A549 (cell line): ENCODE results near the gene BEND4.

Experiments
- JUN ChIP-seq, 2 experiments: fragments of >200 bp; sonication (Bioruptor Twin); formaldehyde crosslinking; IDR thresholded peaks; 2 replicates in 1 of 2; 3 replicates in 1 of 2; pipeline ENCODE4 v1.6.1; 2016 to 2017
- TP53 ChIP-seq: fragments of 250-450 bp; sonication (Bioruptor Pico); IDR thresholded peaks from 2 replicates; pipeline ENCODE4 v1.5.0; 2021; ENCODE audit warnings: mild to moderate bottlenecking, moderate library complexity
- TF ChIP-seq, protein P1 (sequence below): fragments of >200 bp; sonication (Bioruptor Twin); formaldehyde crosslinking; IDR thresholded peaks from 3 replicates; pipeline ENCODE4 v1.5.1; 2016
- TF ChIP-seq, protein P2 (sequence below): fragments of 450-650 bp; IDR thresholded peaks from 2 replicates; pipeline ENCODE4 v1.6.1; 2014; ENCODE audit warnings: antibody characterized with exemption

DNA sequence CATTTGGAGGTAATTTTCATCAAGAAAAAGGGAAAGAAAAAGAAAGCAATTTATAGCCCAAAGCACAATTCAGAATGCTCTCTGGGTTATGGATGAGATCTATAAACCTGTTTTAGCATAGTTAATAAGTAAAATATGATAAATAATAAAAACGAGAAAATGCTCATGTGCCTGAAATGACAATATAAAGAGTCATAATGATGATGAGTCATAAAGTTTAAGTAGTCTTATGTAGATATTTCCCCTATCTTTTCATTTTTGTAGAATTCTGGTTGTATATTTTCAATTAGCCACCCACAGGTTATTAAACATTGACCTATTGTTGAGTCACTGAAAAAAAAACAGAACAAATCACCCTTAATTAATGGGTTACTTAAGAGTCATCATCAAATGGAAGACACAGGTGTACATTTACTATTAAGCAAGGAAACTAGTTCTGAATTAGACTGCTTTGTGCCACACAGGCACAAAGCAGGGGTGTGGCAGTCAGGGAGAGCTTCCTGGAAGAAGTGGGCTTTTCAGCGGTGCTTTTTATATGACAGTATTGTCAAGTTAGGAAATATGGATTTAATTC, 29.3 kb downstream of the BEND4 start:
- TF ChIP-seq, protein P1, sequence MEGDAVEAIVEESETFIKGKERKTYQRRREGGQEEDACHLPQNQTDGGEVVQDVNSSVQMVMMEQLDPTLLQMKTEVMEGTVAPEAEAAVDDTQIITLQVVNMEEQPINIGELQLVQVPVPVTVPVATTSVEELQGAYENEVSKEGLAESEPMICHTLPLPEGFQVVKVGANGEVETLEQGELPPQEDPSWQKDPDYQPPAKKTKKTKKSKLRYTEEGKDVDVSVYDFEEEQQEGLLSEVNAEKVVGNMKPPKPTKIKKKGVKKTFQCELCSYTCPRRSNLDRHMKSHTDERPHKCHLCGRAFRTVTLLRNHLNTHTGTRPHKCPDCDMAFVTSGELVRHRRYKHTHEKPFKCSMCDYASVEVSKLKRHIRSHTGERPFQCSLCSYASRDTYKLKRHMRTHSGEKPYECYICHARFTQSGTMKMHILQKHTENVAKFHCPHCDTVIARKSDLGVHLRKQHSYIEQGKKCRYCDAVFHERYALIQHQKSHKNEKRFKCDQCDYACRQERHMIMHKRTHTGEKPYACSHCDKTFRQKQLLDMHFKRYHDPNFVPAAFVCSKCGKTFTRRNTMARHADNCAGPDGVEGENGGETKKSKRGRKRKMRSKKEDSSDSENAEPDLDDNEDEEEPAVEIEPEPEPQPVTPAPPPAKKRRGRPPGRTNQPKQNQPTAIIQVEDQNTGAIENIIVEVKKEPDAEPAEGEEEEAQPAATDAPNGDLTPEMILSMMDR = no peak
- TF ChIP-seq, protein P2, sequence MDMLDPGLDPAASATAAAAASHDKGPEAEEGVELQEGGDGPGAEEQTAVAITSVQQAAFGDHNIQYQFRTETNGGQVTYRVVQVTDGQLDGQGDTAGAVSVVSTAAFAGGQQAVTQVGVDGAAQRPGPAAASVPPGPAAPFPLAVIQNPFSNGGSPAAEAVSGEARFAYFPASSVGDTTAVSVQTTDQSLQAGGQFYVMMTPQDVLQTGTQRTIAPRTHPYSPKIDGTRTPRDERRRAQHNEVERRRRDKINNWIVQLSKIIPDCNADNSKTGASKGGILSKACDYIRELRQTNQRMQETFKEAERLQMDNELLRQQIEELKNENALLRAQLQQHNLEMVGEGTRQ = no peak
- TF ChIP-seq JUN (IDR thresholded peaks at IDR 0.05) (no peak), TP53 (CRISPR knock-in tag) (no peak)
